ENCODE data around the gene FGF11.

- TF ChIP-seq CTCF (IDR thresholded peaks at IDR 0.05) (no peak), EP300 (IDR thresholded peaks at IDR 0.05) (no peak), POLR2AphosphoS5 (IDR thresholded peaks at IDR 0.05) (peak; percentile 100), POLR2A (IDR thresholded peaks at IDR 0.05) (peak; percentile 100)
These were observed 45.0 kb downstream of the FGF11 start, which contains the start of gene POLR2A for GRCh38 chr17:7484067-7484918.
